Left hindlimb (tissue), 1 donor: Measurements from ENCODE around the gene ANKH.
A peak's percentile ranks its signal among the peaks of the same experiment; 100 is the strongest.

Experiments used
- DNase-seq: peaks from one replicate; pipeline ENCODE4 v3.0.0-alpha.2; 2018

Gene ANKH

GRCh38 chr5:14678773-14679334 lies 192.7 kb downstream of the ANKH start:
- DNase-seq, result no peak

- no peak for DNase-seq
These were observed 195.3 kb downstream of the ANKH start for GRCh38 chr5:14676320-14676719.

- no peak for DNase-seq
These were observed 195.7 kb downstream of the ANKH start for GRCh38 chr5:14675865-14676300.

GRCh38 chr5:14674983-14675854 lies 196.4 kb downstream of the ANKH start:
- no peak for DNase-seq

GRCh38 chr5:14673443-14673842 lies 198.1 kb downstream of the ANKH start:
- DNase-seq, result no peak

GRCh38 chr5:14672484-14673394 lies 198.8 kb downstream of the ANKH start:
- DNase-seq, result no peak

- no peak for DNase-seq
These were observed 199.5 kb downstream of the ANKH start for GRCh38 chr5:14672082-14672481.

- DNase-seq, result no peak
These were observed 200.2 kb downstream of the ANKH start for GRCh38 chr5:14671414-14671813.

- no peak for DNase-seq
These were observed 201.6 kb downstream of the ANKH start for GRCh38 chr5:14669975-14670374.

- no peak for DNase-seq
These were observed 202.2 kb downstream of the ANKH start for GRCh38 chr5:14669415-14669814.

- no peak for DNase-seq
These were observed 203.4 kb downstream of the ANKH start for GRCh38 chr5:14668181-14668591.

GRCh38 chr5:14667770-14668169 lies 203.8 kb downstream of the ANKH start:
- DNase-seq, result no peak

- no peak for DNase-seq
These were observed 204.3 kb downstream of the ANKH start for GRCh38 chr5:14667290-14667689.

- DNase-seq, result no peak
These were observed 205.2 kb downstream of the ANKH start for GRCh38 chr5:14666357-14666756.

GRCh38 chr5:14665949-14666348 lies 205.6 kb downstream of the ANKH start:
- no peak for DNase-seq

- no peak for DNase-seq
These were observed 206.3 kb downstream of the ANKH start for GRCh38 chr5:14665101-14665822.

GRCh38 chr5:14664270-14665100 lies 207.1 kb downstream of the ANKH start, which contains the start of gene OTULIN:
Gene OTULIN, plus strand, starts transcription at chr5:14664718. Its CDS starts 108 bp downstream, at chr5:14664826.
- peak; percentile 95 for DNase-seq

GRCh38 chr5:14663734-14664269 lies 207.8 kb downstream of the ANKH start:
- peak; percentile 45 for DNase-seq

GRCh38 chr5:14662721-14663260 lies 208.8 kb downstream of the ANKH start:
- no peak for DNase-seq

GRCh38 chr5:14660833-14661232 lies 210.7 kb downstream of the ANKH start:
- DNase-seq, result no peak
